ENCODE measurements around the gene PPP1R1C. TPM values are rescaled to one million over a fixed set of nuclear protein-coding genes. Genes with fewer than 3 reads are reported as not detected.
A peak's percentile ranks its signal among the peaks of the same experiment; 100 is the strongest.
"Not testable (repeated sequence)": the region's sequence is repeated elsewhere in the genome, so short reads cannot be mapped to it uniquely, and the experiment has no call there.

The PPP1R1C gene
- total RNA-seq, 1 experiment from 2014 or later = 4.0 TPM

DNA sequence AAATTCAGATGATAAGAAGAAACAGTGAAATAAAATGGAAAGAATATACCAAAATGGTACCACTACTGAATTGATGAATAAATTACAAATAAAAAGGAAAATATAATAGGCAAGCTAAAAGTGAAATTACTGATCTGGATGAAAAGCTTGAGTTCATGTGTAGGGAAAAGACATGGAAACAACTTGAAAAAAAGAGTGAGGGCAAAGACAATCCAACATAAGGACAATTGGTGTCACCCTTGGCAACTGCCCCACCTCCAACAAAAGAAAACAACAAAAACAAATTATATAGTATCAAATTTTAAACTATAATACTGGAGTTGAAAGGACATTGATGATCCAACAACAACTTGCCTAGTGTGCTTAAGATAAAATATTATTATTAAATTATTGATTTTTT is 37.6 kb downstream of the PPP1R1C start:
- no peaks in the 10 kb centered on the region for H3K79me2 ChIP-seq (ENCODE audit: insufficient read depth, low read length)
- no peak overlapping the region for H4K5ac ChIP-seq (ENCODE audit: insufficient read length, low read depth, low read length)
- H3K9me3 ChIP-seq (ENCODE audit: control insufficient read depth, low read depth, low read length) = no peaks in the 10 kb centered on the region
- H3K56ac ChIP-seq (ENCODE audit: insufficient read length, low read depth, low read length) = no peak overlapping the region
- no peak overlapping the region for H2BK20ac ChIP-seq (ENCODE audit: low read depth, low read length, poor library complexity, severe bottlenecking)
- H3K27me3 ChIP-seq (ENCODE audit: insufficient read depth, low read length) = no peaks in the 10 kb centered on the region
- no peak overlapping the region for H4K8ac ChIP-seq (replicated peaks; ENCODE audit: insufficient read length, low read depth, low read length)
- H3K79me1 ChIP-seq (ENCODE audit: insufficient read depth, low read depth, low read length, poor library complexity, severe bottlenecking) = no peaks in the 10 kb centered on the region
- no peak overlapping the region for H3T11ph ChIP-seq (ENCODE audit: low read length)
- no peaks in the 10 kb centered on the region for H4K20me1 ChIP-seq (ENCODE audit: control insufficient read depth, insufficient read depth, insufficient read length)
- H3K4me1 ChIP-seq (ENCODE audit: insufficient read depth, low read length) = no peaks in the 10 kb centered on the region
- H3K14ac ChIP-seq (ENCODE audit: insufficient read depth, low read length) = no peak overlapping the region
- H3K23me2 ChIP-seq (ENCODE audit: insufficient read length, low read depth, low read length, poor library complexity, severe bottlenecking) = no peaks in the 10 kb centered on the region
- H4K91ac ChIP-seq (ENCODE audit: insufficient read length, low read depth, low read length) = no peak overlapping the region
- H2AK5ac ChIP-seq (ENCODE audit: insufficient read length, low read length) = no peak overlapping the region
- no peak for DNase-seq
- H3K27ac ChIP-seq (ENCODE audit: insufficient read length, low read depth, low read length) = no peak overlapping the region
- H3K27ac Mint-ChIP-seq = no peak overlapping the region
- no peak overlapping the region for H2BK120ac ChIP-seq (ENCODE audit: low read depth, low read length, poor library complexity, severe bottlenecking)
- no peak overlapping the region for H3K18ac ChIP-seq (ENCODE audit: insufficient read length, low read depth, low read length)
- TF ChIP-seq, protein P1, sequence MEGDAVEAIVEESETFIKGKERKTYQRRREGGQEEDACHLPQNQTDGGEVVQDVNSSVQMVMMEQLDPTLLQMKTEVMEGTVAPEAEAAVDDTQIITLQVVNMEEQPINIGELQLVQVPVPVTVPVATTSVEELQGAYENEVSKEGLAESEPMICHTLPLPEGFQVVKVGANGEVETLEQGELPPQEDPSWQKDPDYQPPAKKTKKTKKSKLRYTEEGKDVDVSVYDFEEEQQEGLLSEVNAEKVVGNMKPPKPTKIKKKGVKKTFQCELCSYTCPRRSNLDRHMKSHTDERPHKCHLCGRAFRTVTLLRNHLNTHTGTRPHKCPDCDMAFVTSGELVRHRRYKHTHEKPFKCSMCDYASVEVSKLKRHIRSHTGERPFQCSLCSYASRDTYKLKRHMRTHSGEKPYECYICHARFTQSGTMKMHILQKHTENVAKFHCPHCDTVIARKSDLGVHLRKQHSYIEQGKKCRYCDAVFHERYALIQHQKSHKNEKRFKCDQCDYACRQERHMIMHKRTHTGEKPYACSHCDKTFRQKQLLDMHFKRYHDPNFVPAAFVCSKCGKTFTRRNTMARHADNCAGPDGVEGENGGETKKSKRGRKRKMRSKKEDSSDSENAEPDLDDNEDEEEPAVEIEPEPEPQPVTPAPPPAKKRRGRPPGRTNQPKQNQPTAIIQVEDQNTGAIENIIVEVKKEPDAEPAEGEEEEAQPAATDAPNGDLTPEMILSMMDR (conservative IDR thresholded peaks at IDR 0.05) = no peak
- H3K4me3 Mint-ChIP-seq = no peak overlapping the region
- peaks cover 9 to 12% of the 10 kb centered on the region in 2 experiments for H3K9me3 Mint-ChIP-seq
- no peak overlapping the region for H2BK5ac ChIP-seq (ENCODE audit: insufficient read length, low read length)
- no peak overlapping the region for H3K4ac ChIP-seq (ENCODE audit: low read depth, low read length)
- H2AFZ ChIP-seq (ENCODE audit: low read length) = no peak overlapping the region
- H3K4me2 ChIP-seq (ENCODE audit: insufficient read depth, insufficient read length, low read length) = no peak overlapping the region
- H3K36me3 Mint-ChIP-seq (ENCODE audit: insufficient read depth in 1 of 3, low read depth in 3 of 3) = peaks cover 0 to 9% (median 2%) of the 10 kb centered on the region in 3 experiments; a peak in 2 of 7 replicates
- H2BK15ac ChIP-seq (ENCODE audit: low read depth, low read length) = no peak overlapping the region
- H3K4me1 Mint-ChIP-seq = no peaks in the 10 kb centered on the region
- H3K27me3 Mint-ChIP-seq (ENCODE audit: low read depth) = peaks cover 2% of the 10 kb centered on the region; the same call in 1 of the 2 replicates
- H3K23ac ChIP-seq (ENCODE audit: insufficient read length, low read depth, low read length) = no peak overlapping the region
- no peak overlapping the region for H3K9ac ChIP-seq (ENCODE audit: extremely low read depth, insufficient read length, low read length)
- H2BK12ac ChIP-seq (ENCODE audit: insufficient read length, low read depth, low read length) = no peak overlapping the region

DNA sequence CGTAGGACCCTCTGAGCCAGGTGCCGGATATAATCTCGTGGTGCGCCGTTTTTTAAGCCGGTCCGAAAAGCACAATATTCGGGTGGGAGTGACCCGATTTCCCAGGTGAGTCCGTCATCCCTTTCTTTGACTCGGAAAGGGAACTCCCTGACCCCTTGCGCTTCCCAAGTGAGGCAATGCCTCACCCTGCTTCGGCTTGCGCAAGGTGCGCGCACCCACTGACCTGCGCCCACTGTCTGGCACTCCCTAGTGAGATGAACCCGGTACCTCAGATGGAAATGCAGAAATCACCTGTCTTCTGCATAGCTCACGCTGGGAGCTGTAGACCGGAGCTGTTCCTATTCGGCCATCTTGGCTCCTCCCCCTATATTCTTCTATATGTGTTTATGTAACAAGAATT is 45.2 kb downstream of the PPP1R1C start:
- not testable (repeated sequence) for H4K8ac ChIP-seq (replicated peaks; ENCODE audit: insufficient read length, low read depth, low read length); H3K27ac ChIP-seq (ENCODE audit: insufficient read length, low read depth, low read length); H3K23ac ChIP-seq (ENCODE audit: insufficient read length, low read depth, low read length); H2AK5ac ChIP-seq (ENCODE audit: insufficient read length, low read length); H2AFZ ChIP-seq (ENCODE audit: low read length); H2BK5ac ChIP-seq (ENCODE audit: insufficient read length, low read length); H3K27me3 Mint-ChIP-seq (ENCODE audit: low read depth); H3T11ph ChIP-seq (ENCODE audit: low read length); H3K9me3 Mint-ChIP-seq; H4K20me1 ChIP-seq (ENCODE audit: control insufficient read depth, insufficient read depth, insufficient read length); H2BK120ac ChIP-seq (ENCODE audit: low read depth, low read length, poor library complexity, severe bottlenecking); H2BK20ac ChIP-seq (ENCODE audit: low read depth, low read length, poor library complexity, severe bottlenecking); H3K56ac ChIP-seq (ENCODE audit: insufficient read length, low read depth, low read length); H4K5ac ChIP-seq (ENCODE audit: insufficient read length, low read depth, low read length); DNase-seq; H2BK15ac ChIP-seq (ENCODE audit: low read depth, low read length); H3K4me1 ChIP-seq (ENCODE audit: insufficient read depth, low read length); H3K9me3 ChIP-seq (ENCODE audit: control insufficient read depth, low read depth, low read length); H3K79me2 ChIP-seq (ENCODE audit: insufficient read depth, low read length); H3K27me3 ChIP-seq (ENCODE audit: insufficient read depth, low read length); H3K4me2 ChIP-seq (ENCODE audit: insufficient read depth, insufficient read length, low read length); H3K23me2 ChIP-seq (ENCODE audit: insufficient read length, low read depth, low read length, poor library complexity, severe bottlenecking); H3K4me1 Mint-ChIP-seq; H3K79me1 ChIP-seq (ENCODE audit: insufficient read depth, low read depth, low read length, poor library complexity, severe bottlenecking); H3K18ac ChIP-seq (ENCODE audit: insufficient read length, low read depth, low read length); H2BK12ac ChIP-seq (ENCODE audit: insufficient read length, low read depth, low read length); H3K14ac ChIP-seq (ENCODE audit: insufficient read depth, low read length); H3K36me3 Mint-ChIP-seq (ENCODE audit: insufficient read depth in 1 of 3, low read depth in 3 of 3); H4K91ac ChIP-seq (ENCODE audit: insufficient read length, low read depth, low read length); H3K4ac ChIP-seq (ENCODE audit: low read depth, low read length)
- Mint-ChIP-seq H3K27ac (peak overlapping the region in 2 of 3 experiments; percentile 27 to 94; a peak in 3 of 7 replicates), H3K4me3 (peak overlapping the region; percentile 86 to 90)
- WGBS (ENCODE audit: extremely low coverage, insufficient read length, low lambda C conversion rate) = no CpG with 5 or more reads among the region's 21 CpGs
- H3K9ac ChIP-seq (ENCODE audit: extremely low read depth, insufficient read length, low read length) = peak overlapping the region; percentile 38
